ENCODE data around the gene JDP2. TPM values are rescaled to one million over a fixed set of nuclear protein-coding genes. Genes with fewer than 3 reads are reported as not detected.

The JDP2 gene
- total and polyA plus RNA-seq, 7 donors: 11.0 to 73.2 (median 37.2) TPM

GRCh38 chr14:75427126-75427481, 718 bp upstream of the JDP2 start:
- ATAC-seq: peak; percentile 20 to 29 (median 23)
- Histone ChIP-seq H3K4me3 (peak overlapping the region; percentile 80), H3K27me3 (ENCODE audit: insufficient read depth in 3 of 3, low read length in 2 of 3) (no peaks in the 10 kb centered on the region), H3K9me3 (no peaks in the 10 kb centered on the region), H3K27ac (peak overlapping the region; percentile 92), H3K4me1 (peaks cover 47% of the 10 kb centered on the region), H3K36me3 (ENCODE audit: insufficient read depth in 1 of 2, low read depth in 1 of 2) (peaks cover 2 to 7% of the 10 kb centered on the region in 2 donors)
- WGBS, 3 donors: 17 to 32% (median 23%) methylated on average over 14 to 15 of the region's 15 CpGs
- no peak for TF ChIP-seq CTCF (IDR thresholded peaks at IDR 0.05)
- peak in 1 of 2 donors; percentile 70 for DNase-seq
- intact Hi-C loops (cut with DNase I): loop anchor here (2.0 to 5.0 kb wide), 4 partner anchors 80 to 120 kb away; no protein-coding TSS in a partner anchor

GRCh38 chr14:75428230-75429104, 645 bp downstream of the JDP2 start:
- intact Hi-C loops (cut with DNase I): loop anchor here (5.0 kb wide), 3 partner anchors 91 to 121 kb away; no protein-coding TSS in a partner anchor
- H3K4me1 ChIP-seq: peaks cover 47% of the 10 kb centered on the region
- 2 to 4% (median 2%) methylated on average over 33 to 64 of the region's 64 CpGs for WGBS, 3 donors

GRCh38 chr14:75429562-75429961, 1.7 kb downstream of the JDP2 start:
- intact Hi-C loops (cut with DNase I): loop anchor here (5.0 kb wide), 3 partner anchors 92 to 122 kb away; no protein-coding TSS in a partner anchor

More at GRCh38 chr14:75428230-75429104, 645 bp downstream of the JDP2 start:
- peak overlapping the region; percentile 75 for H3K4me3 ChIP-seq
- DNase-seq (peak; percentile 57 to 79), ATAC-seq (peak in 3 of 4 donors; percentile 8 to 21 (median 14))
- TF ChIP-seq CTCF (IDR thresholded peaks at IDR 0.05): no peak
- peak overlapping the region; percentile 75 for H3K27ac ChIP-seq
- H3K36me3 ChIP-seq (ENCODE audit: insufficient read depth in 1 of 2, low read depth in 1 of 2): peaks cover 4 to 21% of the 10 kb centered on the region in 2 donors
- no peaks in the 10 kb centered on the region for H3K9me3 ChIP-seq
- H3K27me3 ChIP-seq (ENCODE audit: insufficient read depth in 3 of 3, low read length in 2 of 3): no peaks in the 10 kb centered on the region

DNA sequence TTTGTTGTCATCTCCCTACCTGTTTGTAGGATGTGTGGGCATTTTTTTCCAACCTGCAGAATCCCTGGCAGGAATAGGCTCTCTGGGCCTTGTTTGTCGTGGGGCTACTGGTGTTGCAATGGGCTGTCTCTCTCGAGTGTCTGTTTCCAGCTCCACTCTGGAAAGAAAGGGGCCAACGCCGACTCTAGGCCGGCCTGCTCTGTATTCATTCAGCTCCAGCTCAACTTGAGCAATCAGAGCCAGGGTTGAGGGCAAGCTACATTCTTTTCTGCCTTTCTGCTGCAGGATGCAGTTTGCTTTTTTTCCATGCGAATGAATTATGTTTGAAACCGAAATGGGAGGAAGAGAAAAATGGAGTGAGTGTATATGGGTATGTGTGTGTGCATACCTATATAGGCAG, 2.3 kb downstream of the JDP2 start:
- WGBS, 3 donors: 11 to 37% (median 19%) methylated on average over 7 of the region's 7 CpGs
- DNase-seq (peak; percentile 66 to 76), ATAC-seq (peak in 1 of 4 donors; percentile 24)
- peak overlapping the region; percentile 75 for H3K4me3 ChIP-seq
- no peaks in the 10 kb centered on the region for H3K27me3 ChIP-seq (ENCODE audit: insufficient read depth in 3 of 3, low read length in 2 of 3)
- peaks cover 60% of the 10 kb centered on the region for H3K4me1 ChIP-seq
- no peaks in the 10 kb centered on the region for H3K9me3 ChIP-seq
- H3K27ac ChIP-seq: peak overlapping the region; percentile 75
- intact Hi-C loops (cut with DNase I): loop anchor here in 1 of 2 donors (5.0 kb wide), 3 partner anchors 42 to 132 kb away; no protein-coding TSS in a partner anchor
- H3K36me3 ChIP-seq (ENCODE audit: insufficient read depth in 1 of 2, low read depth in 1 of 2): peaks cover 6 to 37% of the 10 kb centered on the region in 2 donors
- no peak for TF ChIP-seq CTCF (IDR thresholded peaks at IDR 0.05)

More at GRCh38 chr14:75429562-75429961, 1.7 kb downstream of the JDP2 start:
- H3K4me3 ChIP-seq: peak overlapping the region; percentile 75
- peaks cover 6 to 32% of the 10 kb centered on the region in 2 donors for H3K36me3 ChIP-seq (ENCODE audit: insufficient read depth in 1 of 2, low read depth in 1 of 2)
- H3K4me1 ChIP-seq: peaks cover 58% of the 10 kb centered on the region
- DNase-seq: no peak
- H3K27ac ChIP-seq: peak overlapping the region; percentile 75
- no peak for ATAC-seq
- TF ChIP-seq CTCF (IDR thresholded peaks at IDR 0.05): no peak
- WGBS, 3 donors: 30 to 77% (median 57%) methylated on average over 1 of the region's 1 CpG
- no peaks in the 10 kb centered on the region for H3K27me3 ChIP-seq (ENCODE audit: insufficient read depth in 3 of 3, low read length in 2 of 3)
- H3K9me3 ChIP-seq: no peaks in the 10 kb centered on the region
